ENCODE data around the gene TCEA2. TPM values are rescaled to one million over a fixed set of nuclear protein-coding genes. Genes with fewer than 3 reads are reported as not detected.

The TCEA2 gene
- total RNA-seq, 1 experiment from 2014 or later, result 48.3 TPM

GRCh38 chr20:64024141-64024990 is 38.6 kb upstream of the TCEA2 start:
- no peaks in the 10 kb centered on the region for H3K9me3 Mint-ChIP-seq (ENCODE audit: unreplicated experiment)
- ChIA-PET POLR2A (interaction anchor here (0.5 to 1.8 kb wide), 6 partner anchors 14 to 44 kb away, joined by 3 to 9 read pairs (median 4); partner anchors contain the start of genes PRPF6 and TCEA2), CTCF (interaction anchor here (0.6 to 3.0 kb wide), 9 partner anchors 9 to 486 kb away, joined by 3 to 45 read pairs (median 5); partner anchors contain the start of genes C20orf204, OPRL1 and PRPF6)
- intact Hi-C loops (cut with micrococcal nuclease; ENCODE audit: unreplicated experiment), result loop anchor here (1.0 kb wide), 3 partner anchors 14 to 43 kb away; partner anchors contain the start of gene PRPF6
- no peaks in the 10 kb centered on the region for H3K27me3 ChIP-seq (replicated peaks; ENCODE audit: control insufficient read depth, insufficient read depth, low read length)
- peaks cover 34% of the 10 kb centered on the region for H3K4me1 ChIP-seq
- BruUV-seq (replicated peaks), result no TSS peak
- DNase-seq, result peak; percentile 92 to 95
- peaks cover 97% of the 10 kb centered on the region for H3K36me3 Mint-ChIP-seq (ENCODE audit: insufficient read depth, unreplicated experiment)
- no peaks in the 10 kb centered on the region for H3K9me3 ChIP-seq
- peak overlapping the region; percentile 55 for H3K4me3 Mint-ChIP-seq (ENCODE audit: unreplicated experiment)
- TF ChIP-seq CTCF (IDR thresholded peaks at IDR 0.05; ENCODE audit: insufficient read depth in 1 of 2, low read depth in 1 of 2, low read length in 1 of 2, severe bottlenecking in 1 of 2, unreplicated experiment in 1 of 2), result peak in 1 of 2 experiments; percentile 19
- H3K36me3 ChIP-seq (ENCODE audit: control insufficient read depth, insufficient read depth, low read length), result peaks cover 52% of the 10 kb centered on the region
- peaks cover 37% of the 10 kb centered on the region for H3K4me1 Mint-ChIP-seq (ENCODE audit: low read depth, unreplicated experiment)
- H3K27ac Mint-ChIP-seq (ENCODE audit: unreplicated experiment), result peak overlapping the region; percentile 83
- H3K4me3 ChIP-seq (ENCODE audit: low read depth, low read length), result no peak overlapping the region
- no peaks in the 10 kb centered on the region for H3K27me3 Mint-ChIP-seq (ENCODE audit: insufficient read depth, unreplicated experiment)

GRCh38 chr20:64025101-64025825 is 37.7 kb upstream of the TCEA2 start:
- Histone ChIP-seq H3K36me3 (ENCODE audit: control insufficient read depth, insufficient read depth, low read length) (peaks cover 53% of the 10 kb centered on the region), H3K9me3 (no peaks in the 10 kb centered on the region), H3K4me1 (peaks cover 39% of the 10 kb centered on the region), H3K4me3 (ENCODE audit: low read depth, low read length) (no peak overlapping the region), H3K27me3 (replicated peaks; ENCODE audit: control insufficient read depth, insufficient read depth, low read length) (no peaks in the 10 kb centered on the region)
- peak in 1 of 2 experiments; percentile 41 for DNase-seq
- Mint-ChIP-seq H3K36me3 (ENCODE audit: insufficient read depth, unreplicated experiment) (peaks cover 97% of the 10 kb centered on the region), H3K27me3 (ENCODE audit: insufficient read depth, unreplicated experiment) (no peaks in the 10 kb centered on the region), H3K27ac (ENCODE audit: unreplicated experiment) (no peak overlapping the region), H3K9me3 (ENCODE audit: unreplicated experiment) (no peaks in the 10 kb centered on the region), H3K4me1 (ENCODE audit: low read depth, unreplicated experiment) (peaks cover 39% of the 10 kb centered on the region), H3K4me3 (ENCODE audit: unreplicated experiment) (no peak overlapping the region)
- intact Hi-C loops (cut with micrococcal nuclease; ENCODE audit: unreplicated experiment), result no loop called here
- ChIA-PET POLR2A (interaction anchor here (1.4 to 1.8 kb wide), 2 partner anchors 13 to 45 kb away, joined by 7 to 9 read pairs; partner anchors contain the start of gene PRPF6), CTCF (interaction anchor here (1.4 to 3.0 kb wide), 3 partner anchors 14 to 45 kb away, joined by 5 to 45 read pairs (median 11); partner anchors contain the start of gene PRPF6)
- no peak for TF ChIP-seq CTCF (IDR thresholded peaks at IDR 0.05; ENCODE audit: insufficient read depth in 1 of 2, low read depth in 1 of 2, low read length in 1 of 2, severe bottlenecking in 1 of 2, unreplicated experiment in 1 of 2)
- BruUV-seq (replicated peaks), result no TSS peak

GRCh38 chr20:64025826-64026412 is 37.1 kb upstream of the TCEA2 start:
- H3K4me1 ChIP-seq, result peaks cover 44% of the 10 kb centered on the region
- DNase-seq, result peak in 1 of 2 experiments; percentile 44
- Mint-ChIP-seq H3K27me3 (ENCODE audit: insufficient read depth, unreplicated experiment) (no peaks in the 10 kb centered on the region), H3K4me1 (ENCODE audit: low read depth, unreplicated experiment) (peaks cover 46% of the 10 kb centered on the region), H3K9me3 (ENCODE audit: unreplicated experiment) (no peaks in the 10 kb centered on the region), H3K36me3 (ENCODE audit: insufficient read depth, unreplicated experiment) (peaks cover 100% of the 10 kb centered on the region), H3K4me3 (ENCODE audit: unreplicated experiment) (no peak overlapping the region), H3K27ac (ENCODE audit: unreplicated experiment) (no peak overlapping the region)
- H3K4me3 ChIP-seq (ENCODE audit: low read depth, low read length), result no peak overlapping the region
- POLR2A ChIA-PET, result no interaction called here
- no peaks in the 10 kb centered on the region for H3K9me3 ChIP-seq
- intact Hi-C loops (cut with micrococcal nuclease; ENCODE audit: unreplicated experiment), result no loop called here
- BruUV-seq (replicated peaks), result no TSS peak
- CTCF ChIA-PET, result interaction anchor here (3.0 to 3.2 kb wide), 2 partner anchors 13 kb away, joined by 17 to 45 read pairs; no protein-coding TSS in a partner anchor
- H3K36me3 ChIP-seq (ENCODE audit: control insufficient read depth, insufficient read depth, low read length), result peaks cover 53% of the 10 kb centered on the region
- no peak for TF ChIP-seq CTCF (IDR thresholded peaks at IDR 0.05; ENCODE audit: insufficient read depth in 1 of 2, low read depth in 1 of 2, low read length in 1 of 2, severe bottlenecking in 1 of 2, unreplicated experiment in 1 of 2)
- no peaks in the 10 kb centered on the region for H3K27me3 ChIP-seq (replicated peaks; ENCODE audit: control insufficient read depth, insufficient read depth, low read length)
